ENCODE data around the gene OR5AR1. TPM values are rescaled to one million over a fixed set of nuclear protein-coding genes. Genes with fewer than 3 reads are reported as not detected.

The OR5AR1 gene
- total RNA-seq, 1 donor from 2014 or later: not detected

DNA sequence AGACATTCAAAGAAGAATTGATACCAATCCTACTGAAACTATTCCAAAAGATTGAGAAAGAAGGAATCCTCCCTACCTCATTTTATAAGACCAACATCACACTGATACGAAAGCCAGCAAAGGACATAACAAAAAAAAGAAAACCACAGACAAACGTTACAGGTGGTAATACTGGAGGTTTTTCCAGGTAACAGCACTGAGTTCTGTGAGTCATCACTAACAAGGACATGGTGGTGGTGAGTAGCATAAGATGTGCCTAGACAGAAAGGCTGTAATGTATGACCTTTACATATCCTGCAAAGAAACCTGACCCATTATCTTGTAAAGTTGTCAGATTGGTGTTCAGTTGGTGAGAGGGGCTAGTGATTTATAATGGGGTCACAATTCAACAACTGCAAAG is 50.7 kb downstream of the OR5AR1 start:
- no peak overlapping the region for H3K27ac Mint-ChIP-seq
- Histone ChIP-seq H3K79me2 (ENCODE audit: low read depth) (no peaks in the 10 kb centered on the region), H3K9me3 (ENCODE audit: low read depth) (no peaks in the 10 kb centered on the region), H3K4me3 (no peak overlapping the region), H3F3A (ENCODE audit: low read depth) (no peaks in the 10 kb centered on the region), H3K27me3 (no peaks in the 10 kb centered on the region), H3K4me1 (no peaks in the 10 kb centered on the region), H2AFZ (replicated peaks) (no peak overlapping the region), H3K4me2 (no peak overlapping the region), H3K9ac (no peak overlapping the region), H3K27ac (no peak overlapping the region), H3K36me3 (no peaks in the 10 kb centered on the region), H4K20me1 (ENCODE audit: low read depth) (no peaks in the 10 kb centered on the region)
- TF ChIP-seq, protein P1, sequence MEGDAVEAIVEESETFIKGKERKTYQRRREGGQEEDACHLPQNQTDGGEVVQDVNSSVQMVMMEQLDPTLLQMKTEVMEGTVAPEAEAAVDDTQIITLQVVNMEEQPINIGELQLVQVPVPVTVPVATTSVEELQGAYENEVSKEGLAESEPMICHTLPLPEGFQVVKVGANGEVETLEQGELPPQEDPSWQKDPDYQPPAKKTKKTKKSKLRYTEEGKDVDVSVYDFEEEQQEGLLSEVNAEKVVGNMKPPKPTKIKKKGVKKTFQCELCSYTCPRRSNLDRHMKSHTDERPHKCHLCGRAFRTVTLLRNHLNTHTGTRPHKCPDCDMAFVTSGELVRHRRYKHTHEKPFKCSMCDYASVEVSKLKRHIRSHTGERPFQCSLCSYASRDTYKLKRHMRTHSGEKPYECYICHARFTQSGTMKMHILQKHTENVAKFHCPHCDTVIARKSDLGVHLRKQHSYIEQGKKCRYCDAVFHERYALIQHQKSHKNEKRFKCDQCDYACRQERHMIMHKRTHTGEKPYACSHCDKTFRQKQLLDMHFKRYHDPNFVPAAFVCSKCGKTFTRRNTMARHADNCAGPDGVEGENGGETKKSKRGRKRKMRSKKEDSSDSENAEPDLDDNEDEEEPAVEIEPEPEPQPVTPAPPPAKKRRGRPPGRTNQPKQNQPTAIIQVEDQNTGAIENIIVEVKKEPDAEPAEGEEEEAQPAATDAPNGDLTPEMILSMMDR (IDR thresholded peaks at IDR 0.05): no peak
- TF ChIP-seq EZH2 (IDR thresholded peaks at IDR 0.05) (no peak), EZH2phosphoT487 (IDR thresholded peaks at IDR 0.05) (no peak)
- no peak overlapping the region for H3K4me3 Mint-ChIP-seq
- H3K27me3 Mint-ChIP-seq (ENCODE audit: insufficient read depth, low read depth): no peaks in the 10 kb centered on the region
- H3K9me3 Mint-ChIP-seq: peaks cover 2% of the 10 kb centered on the region
- no peaks in the 10 kb centered on the region for H3K36me3 Mint-ChIP-seq
- DNase-seq (ENCODE audit: low spot score): no peak
- no peaks in the 10 kb centered on the region for H3K4me1 Mint-ChIP-seq

Small RNAs within 50 kb of the gene (small RNA-seq; reads per million reads assigned to genes)
- not detected for gene AP004245.1

Other genes starting within 250 kb of the OR5AR1 start
- gene OR5M3, start 190.3 kb upstream of the OR5AR1 start, total RNA-seq (ENCODE audit: low replicate concordance): not detected in 2 replicates
- not detected in 2 replicates for gene OR5M8, start 172.3 kb upstream of the OR5AR1 start, total RNA-seq (ENCODE audit: low replicate concordance)
- not detected in 2 replicates for gene OR5M11, start 120.4 kb upstream of the OR5AR1 start, total RNA-seq (ENCODE audit: low replicate concordance)
- not detected in 2 replicates for gene OR5M10, start 86.0 kb upstream of the OR5AR1 start, total RNA-seq (ENCODE audit: low replicate concordance)
- not detected in 2 replicates for gene OR5M1, start 48.8 kb upstream of the OR5AR1 start, total RNA-seq (ENCODE audit: low replicate concordance)
- gene OR5AP2, start 21.2 kb upstream of the OR5AR1 start, total RNA-seq (ENCODE audit: low replicate concordance): not detected in 2 replicates
- gene OR9G1, start 35.4 kb downstream of the OR5AR1 start, total RNA-seq (ENCODE audit: low replicate concordance): not detected in 2 replicates
- gene OR9G4, start 85.0 kb downstream of the OR5AR1 start, total RNA-seq (ENCODE audit: low replicate concordance): not detected in 2 replicates